ENCODE measurements around the gene NPRL2. TPM values are rescaled to one million over a fixed set of nuclear protein-coding genes. Genes with fewer than 3 reads are reported as not detected.

Gene NPRL2
- total and polyA plus RNA-seq, 7 donors, result 16.8 to 28.5 (median 19.1) TPM

DNA sequence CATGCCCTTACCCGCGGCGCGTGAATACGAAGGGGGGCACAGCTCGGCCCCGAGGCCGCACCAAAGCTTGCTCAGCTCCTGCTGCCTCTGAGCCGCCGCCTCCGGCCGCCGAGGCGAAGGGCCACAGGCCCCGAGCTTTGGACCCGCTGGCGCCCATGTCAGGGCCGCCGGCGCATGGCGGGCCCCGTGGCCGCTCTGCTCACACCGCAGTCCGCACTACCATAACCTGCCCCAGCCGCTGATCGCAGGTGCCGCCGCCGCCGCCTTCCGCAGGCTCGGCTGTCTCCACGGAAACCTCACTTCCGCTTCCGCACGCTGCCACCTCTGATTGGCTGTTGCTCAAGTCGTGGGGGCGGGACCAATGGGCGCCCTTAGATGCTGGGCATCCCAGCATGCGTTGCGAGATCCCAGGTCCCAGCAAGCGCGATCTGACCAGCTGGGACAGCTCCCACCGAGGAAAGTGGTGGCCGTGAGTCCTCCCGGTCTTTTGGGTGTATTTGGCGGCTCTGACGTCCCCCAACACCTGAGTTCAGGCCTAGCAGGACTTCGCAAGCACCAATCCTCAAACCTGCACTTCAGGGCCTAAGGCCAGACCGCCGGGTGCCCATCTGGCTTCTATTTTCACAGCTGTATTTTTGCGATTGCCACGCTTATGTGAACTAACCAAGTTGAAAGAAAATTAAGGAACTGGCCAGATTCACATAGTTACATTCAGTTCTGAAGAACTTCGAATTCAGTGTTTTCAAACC lies 22.5 kb downstream of the NPRL2 start, which contains the start of gene TUSC2:
TUSC2 (minus strand) TSS at position 281 of the 749 bp plus-strand sequence; CDS start at position 157, 124 bp downstream.
- H3K4me1 ChIP-seq, result peaks cover 0 to 39% (median 30%) of the 10 kb centered on the region in 4 donors
- no peaks in the 10 kb centered on the region for H3K27me3 ChIP-seq
- peaks cover 18 to 49% (median 26%) of the 10 kb centered on the region in 4 donors for H3K36me3 ChIP-seq
- DNase-seq, result peak; percentile 99
- H3K9me3 ChIP-seq, result no peaks in the 10 kb centered on the region
- peak within 1 kb of the TSS; percentile 82 to 97 (median 86) for H3K27ac ChIP-seq
- TF ChIP-seq EP300 (IDR thresholded peaks at IDR 0.05) (no peak), POLR2A (IDR thresholded peaks at IDR 0.05) (peak; percentile 67 to 76), POLR2AphosphoS5 (IDR thresholded peaks at IDR 0.05) (peak; percentile 80 to 97 (median 92))
- TF ChIP-seq, protein P1, sequence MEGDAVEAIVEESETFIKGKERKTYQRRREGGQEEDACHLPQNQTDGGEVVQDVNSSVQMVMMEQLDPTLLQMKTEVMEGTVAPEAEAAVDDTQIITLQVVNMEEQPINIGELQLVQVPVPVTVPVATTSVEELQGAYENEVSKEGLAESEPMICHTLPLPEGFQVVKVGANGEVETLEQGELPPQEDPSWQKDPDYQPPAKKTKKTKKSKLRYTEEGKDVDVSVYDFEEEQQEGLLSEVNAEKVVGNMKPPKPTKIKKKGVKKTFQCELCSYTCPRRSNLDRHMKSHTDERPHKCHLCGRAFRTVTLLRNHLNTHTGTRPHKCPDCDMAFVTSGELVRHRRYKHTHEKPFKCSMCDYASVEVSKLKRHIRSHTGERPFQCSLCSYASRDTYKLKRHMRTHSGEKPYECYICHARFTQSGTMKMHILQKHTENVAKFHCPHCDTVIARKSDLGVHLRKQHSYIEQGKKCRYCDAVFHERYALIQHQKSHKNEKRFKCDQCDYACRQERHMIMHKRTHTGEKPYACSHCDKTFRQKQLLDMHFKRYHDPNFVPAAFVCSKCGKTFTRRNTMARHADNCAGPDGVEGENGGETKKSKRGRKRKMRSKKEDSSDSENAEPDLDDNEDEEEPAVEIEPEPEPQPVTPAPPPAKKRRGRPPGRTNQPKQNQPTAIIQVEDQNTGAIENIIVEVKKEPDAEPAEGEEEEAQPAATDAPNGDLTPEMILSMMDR (IDR thresholded peaks at IDR 0.05), result no peak
- intact Hi-C loops (cut with DNase I), result loop anchor here (5.0 to 10.0 kb wide), 2 partner anchors 66 to 1057 kb away; partner anchors contain the start of gene MANF
- WGBS, 2 donors, result 1 to 2% methylated on average over 55 of the region's 55 CpGs
- H3K4me3 ChIP-seq, result peak within 1 kb of the TSS; percentile 75 to 100 (median 92)

DNA sequence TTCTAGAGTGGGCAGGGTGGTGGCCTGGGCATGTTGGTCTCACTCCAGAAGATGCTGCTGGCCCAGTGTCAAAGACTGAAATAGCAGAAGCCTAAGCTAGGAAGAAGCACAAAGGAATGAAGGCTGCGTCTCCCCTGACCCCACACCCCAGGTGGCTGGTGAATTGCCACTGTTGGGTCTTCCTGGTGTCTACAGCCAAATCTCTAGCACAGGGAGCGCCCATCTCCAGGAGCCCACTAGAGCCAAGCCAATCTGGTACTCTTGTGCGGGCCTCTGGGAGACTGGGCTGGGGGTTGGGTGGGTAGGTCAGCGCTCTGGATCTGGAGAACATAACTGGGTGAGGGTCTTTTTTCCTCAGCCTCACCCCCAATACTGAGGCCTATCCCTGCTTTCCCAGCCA lies 23.4 kb downstream of the NPRL2 start:
- no peak for TF ChIP-seq POLR2AphosphoS5 (IDR thresholded peaks at IDR 0.05)
- TF ChIP-seq, protein P1 (IDR thresholded peaks at IDR 0.05), result no peak
- TF ChIP-seq POLR2A (IDR thresholded peaks at IDR 0.05), result no peak
- no peak for TF ChIP-seq EP300 (IDR thresholded peaks at IDR 0.05)
- DNase-seq, result no peak
- Histone ChIP-seq H3K4me3 (peak overlapping the region; percentile 75 to 100 (median 92)), H3K36me3 (peaks cover 18 to 47% (median 26%) of the 10 kb centered on the region in 4 donors), H3K4me1 (peaks cover 0 to 45% (median 34%) of the 10 kb centered on the region in 4 donors), H3K27me3 (no peaks in the 10 kb centered on the region), H3K9me3 (no peaks in the 10 kb centered on the region), H3K27ac (peak overlapping the region in 3 of 4 donors; percentile 82 to 97 (median 88))
- WGBS, 2 donors, result 65 to 75% methylated on average over 4 of the region's 4 CpGs
- intact Hi-C loops (cut with DNase I), result loop anchor here (5.0 to 10.0 kb wide), 2 partner anchors 65 to 1058 kb away; partner anchors contain the start of gene MANF

DNA sequence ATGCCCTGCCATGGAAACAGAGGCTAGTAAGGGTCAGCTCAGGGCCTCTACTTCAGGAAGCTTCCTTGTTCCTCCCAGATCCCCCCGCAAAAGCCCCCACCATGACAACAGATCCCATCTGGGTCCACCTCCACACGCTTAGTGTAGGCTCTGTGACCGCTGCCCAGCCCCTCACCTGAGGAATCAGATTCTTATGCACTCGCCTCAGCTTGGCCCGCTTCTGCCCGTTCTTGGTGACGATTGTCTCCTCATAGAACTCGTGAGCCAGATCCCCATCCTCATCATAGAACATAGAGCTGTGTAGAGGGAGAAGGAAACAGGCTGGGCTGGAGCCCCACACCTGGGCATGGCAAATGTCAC lies 24.4 kb downstream of the NPRL2 start:
- H3K4me3 ChIP-seq, result no peak overlapping the region
- intact Hi-C loops (cut with DNase I), result loop anchor here (5.0 to 10.0 kb wide), 2 partner anchors 64 to 1059 kb away; partner anchors contain the start of gene MANF
- peaks cover 0 to 50% (median 39%) of the 10 kb centered on the region in 4 donors for H3K4me1 ChIP-seq
- no peaks in the 10 kb centered on the region for H3K27me3 ChIP-seq
- TF ChIP-seq EP300 (IDR thresholded peaks at IDR 0.05), result no peak
- H3K36me3 ChIP-seq, result peaks cover 15 to 38% (median 19%) of the 10 kb centered on the region in 4 donors
- 92 to 94% methylated on average over 8 of the region's 8 CpGs for WGBS, 2 donors
- no peak for DNase-seq
- no peaks in the 10 kb centered on the region for H3K9me3 ChIP-seq
- H3K27ac ChIP-seq, result no peak overlapping the region

DNA sequence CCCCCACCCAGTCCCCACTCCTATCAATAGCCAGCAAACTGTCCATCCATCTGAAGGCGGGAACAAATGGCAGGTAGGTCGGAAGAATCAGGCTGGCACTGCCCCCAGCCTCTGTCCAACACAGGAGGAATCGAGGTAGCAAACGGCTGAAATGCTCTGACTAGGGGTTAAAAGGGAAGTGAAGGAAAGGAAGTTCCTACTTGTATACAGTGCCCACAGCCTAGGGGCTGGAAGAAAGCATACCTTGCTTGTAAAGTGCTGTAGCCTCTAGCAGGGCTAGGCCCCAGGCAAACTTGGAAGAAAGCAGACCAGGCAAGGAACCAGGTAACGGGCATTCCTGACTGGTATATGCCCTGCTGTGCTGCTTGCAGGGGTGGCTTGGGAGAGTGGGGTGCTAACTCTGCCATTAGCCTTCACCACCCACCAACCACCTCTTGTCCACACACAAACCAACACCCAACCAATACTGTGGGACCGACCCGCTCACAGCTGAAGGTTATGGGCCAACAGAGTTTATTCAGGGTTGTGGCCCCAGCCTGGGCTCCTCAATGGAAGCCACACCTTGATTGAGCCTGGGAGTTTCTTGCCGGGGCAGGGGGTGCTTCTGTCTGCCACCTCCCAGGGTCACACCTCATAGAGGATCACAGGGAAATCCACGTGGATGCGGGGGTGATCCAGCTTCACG lies 24.9 kb downstream of the NPRL2 start:
- TF ChIP-seq EP300 (IDR thresholded peaks at IDR 0.05) (no peak), POLR2AphosphoS5 (IDR thresholded peaks at IDR 0.05) (no peak), POLR2A (IDR thresholded peaks at IDR 0.05) (no peak)
- TF ChIP-seq, protein P1 (IDR thresholded peaks at IDR 0.05), result no peak
- Histone ChIP-seq H3K27me3 (no peaks in the 10 kb centered on the region), H3K9me3 (no peaks in the 10 kb centered on the region), H3K36me3 (peaks cover 9 to 32% (median 14%) of the 10 kb centered on the region in 4 donors), H3K27ac (peak overlapping the region in 1 of 4 donors; percentile 92), H3K4me1 (peaks cover 0 to 51% (median 39%) of the 10 kb centered on the region in 4 donors), H3K4me3 (no peak overlapping the region)
- intact Hi-C loops (cut with DNase I), result loop anchor here (5.0 to 10.0 kb wide), 2 partner anchors 63 to 1059 kb away; partner anchors contain the start of gene MANF
- no peak for DNase-seq
- WGBS, 2 donors, result 85 to 87% methylated on average over 11 of the region's 11 CpGs
